ENCODE data around the gene ASH1L.
"Not testable (repeated sequence)": the region's sequence is repeated elsewhere in the genome, so short reads cannot be mapped to it uniquely, and the experiment has no call there.

ASH1L gene

GRCh38 chr1:155499263-155499662, 63.3 kb downstream of the ASH1L start:
- H3K36me3 ChIP-seq (ENCODE audit: control insufficient read depth in 1 of 2, insufficient read depth in 2 of 2, low read length in 2 of 2), result no peaks in the 10 kb centered on the region

GRCh38 chr1:155493595-155493994, 69.0 kb downstream of the ASH1L start:
- H3K4me1 ChIP-seq (ENCODE audit: control insufficient read depth in 1 of 2, insufficient read depth in 2 of 2, low read length in 2 of 2); H3K27me3 ChIP-seq (ENCODE audit: control insufficient read depth in 1 of 2, insufficient read depth in 2 of 2, low read length in 2 of 2): not testable (repeated sequence)

More at GRCh38 chr1:155499263-155499662, 63.3 kb downstream of the ASH1L start:
- H3K27me3 ChIP-seq (ENCODE audit: control insufficient read depth in 1 of 2, insufficient read depth in 2 of 2, low read length in 2 of 2), result no peaks in the 10 kb centered on the region
- no peak overlapping the region for H3K4me3 ChIP-seq (ENCODE audit: low read depth in 1 of 2, low read length in 2 of 2)
- H3K9ac ChIP-seq (ENCODE audit: low read depth in 1 of 2, low read length in 2 of 2), result no peak overlapping the region
- peaks cover 12 to 13% of the 10 kb centered on the region in 2 donors for H3K4me1 ChIP-seq (ENCODE audit: control insufficient read depth in 1 of 2, insufficient read depth in 2 of 2, low read length in 2 of 2)
- H3K27ac ChIP-seq (ENCODE audit: low read depth, low read length), result no peak overlapping the region
- no peaks in the 10 kb centered on the region for H3K9me3 ChIP-seq (ENCODE audit: control insufficient read depth in 1 of 2, low read length in 2 of 2)

GRCh38 chr1:155488419-155488818, 74.2 kb downstream of the ASH1L start:
- not testable (repeated sequence) for H3K9ac ChIP-seq (ENCODE audit: low read depth in 1 of 2, low read length in 2 of 2); H3K4me3 ChIP-seq (ENCODE audit: low read depth in 1 of 2, low read length in 2 of 2); H3K27ac ChIP-seq (ENCODE audit: low read depth, low read length); H3K27me3 ChIP-seq (ENCODE audit: control insufficient read depth in 1 of 2, insufficient read depth in 2 of 2, low read length in 2 of 2); H3K9me3 ChIP-seq (ENCODE audit: control insufficient read depth in 1 of 2, low read length in 2 of 2); H3K36me3 ChIP-seq (ENCODE audit: control insufficient read depth in 1 of 2, insufficient read depth in 2 of 2, low read length in 2 of 2); H3K4me1 ChIP-seq (ENCODE audit: control insufficient read depth in 1 of 2, insufficient read depth in 2 of 2, low read length in 2 of 2)

More at GRCh38 chr1:155493595-155493994, 69.0 kb downstream of the ASH1L start:
- not testable (repeated sequence) for H3K27ac ChIP-seq (ENCODE audit: low read depth, low read length); H3K4me3 ChIP-seq (ENCODE audit: low read depth in 1 of 2, low read length in 2 of 2); H3K9ac ChIP-seq (ENCODE audit: low read depth in 1 of 2, low read length in 2 of 2); H3K36me3 ChIP-seq (ENCODE audit: control insufficient read depth in 1 of 2, insufficient read depth in 2 of 2, low read length in 2 of 2); H3K9me3 ChIP-seq (ENCODE audit: control insufficient read depth in 1 of 2, low read length in 2 of 2)

- H3K9ac ChIP-seq (ENCODE audit: low read depth in 1 of 2, low read length in 2 of 2), result no peak overlapping the region
- H3K27ac ChIP-seq (ENCODE audit: low read depth, low read length), result no peak overlapping the region
- H3K4me3 ChIP-seq (ENCODE audit: low read depth in 1 of 2, low read length in 2 of 2), result no peak overlapping the region
- H3K9me3 ChIP-seq (ENCODE audit: control insufficient read depth in 1 of 2, low read length in 2 of 2), result no peaks in the 10 kb centered on the region
- no peaks in the 10 kb centered on the region for H3K36me3 ChIP-seq (ENCODE audit: control insufficient read depth in 1 of 2, insufficient read depth in 2 of 2, low read length in 2 of 2)
- H3K4me1 ChIP-seq (ENCODE audit: control insufficient read depth in 1 of 2, insufficient read depth in 2 of 2, low read length in 2 of 2), result no peaks in the 10 kb centered on the region
- H3K27me3 ChIP-seq (ENCODE audit: control insufficient read depth in 1 of 2, insufficient read depth in 2 of 2, low read length in 2 of 2), result no peaks in the 10 kb centered on the region
These were observed 75.1 kb downstream of the ASH1L start for GRCh38 chr1:155487541-155487940.

GRCh38 chr1:155486952-155487351, 75.7 kb downstream of the ASH1L start:
- H3K9me3 ChIP-seq (ENCODE audit: control insufficient read depth in 1 of 2, low read length in 2 of 2); H3K9ac ChIP-seq (ENCODE audit: low read depth in 1 of 2, low read length in 2 of 2); H3K27me3 ChIP-seq (ENCODE audit: control insufficient read depth in 1 of 2, insufficient read depth in 2 of 2, low read length in 2 of 2); H3K27ac ChIP-seq (ENCODE audit: low read depth, low read length); H3K4me3 ChIP-seq (ENCODE audit: low read depth in 1 of 2, low read length in 2 of 2); H3K4me1 ChIP-seq (ENCODE audit: control insufficient read depth in 1 of 2, insufficient read depth in 2 of 2, low read length in 2 of 2); H3K36me3 ChIP-seq (ENCODE audit: control insufficient read depth in 1 of 2, insufficient read depth in 2 of 2, low read length in 2 of 2): not testable (repeated sequence)

GRCh38 chr1:155485945-155486344, 76.7 kb downstream of the ASH1L start:
- Histone ChIP-seq H3K36me3 (ENCODE audit: control insufficient read depth in 1 of 2, insufficient read depth in 2 of 2, low read length in 2 of 2) (peaks cover 11 to 13% of the 10 kb centered on the region in 2 donors), H3K9ac (ENCODE audit: low read depth in 1 of 2, low read length in 2 of 2) (no peak overlapping the region), H3K9me3 (ENCODE audit: control insufficient read depth in 1 of 2, low read length in 2 of 2) (no peaks in the 10 kb centered on the region), H3K27ac (ENCODE audit: low read depth, low read length) (no peak overlapping the region), H3K4me1 (ENCODE audit: control insufficient read depth in 1 of 2, insufficient read depth in 2 of 2, low read length in 2 of 2) (no peaks in the 10 kb centered on the region), H3K27me3 (ENCODE audit: control insufficient read depth in 1 of 2, insufficient read depth in 2 of 2, low read length in 2 of 2) (no peaks in the 10 kb centered on the region), H3K4me3 (ENCODE audit: low read depth in 1 of 2, low read length in 2 of 2) (no peak overlapping the region)

- Histone ChIP-seq H3K9me3 (ENCODE audit: control insufficient read depth in 1 of 2, low read length in 2 of 2) (no peaks in the 10 kb centered on the region), H3K27ac (ENCODE audit: low read depth, low read length) (no peak overlapping the region), H3K9ac (ENCODE audit: low read depth in 1 of 2, low read length in 2 of 2) (no peak overlapping the region), H3K36me3 (ENCODE audit: control insufficient read depth in 1 of 2, insufficient read depth in 2 of 2, low read length in 2 of 2) (peaks cover 18 to 21% of the 10 kb centered on the region in 2 donors), H3K27me3 (ENCODE audit: control insufficient read depth in 1 of 2, insufficient read depth in 2 of 2, low read length in 2 of 2) (no peaks in the 10 kb centered on the region), H3K4me1 (ENCODE audit: control insufficient read depth in 1 of 2, insufficient read depth in 2 of 2, low read length in 2 of 2) (no peaks in the 10 kb centered on the region), H3K4me3 (ENCODE audit: low read depth in 1 of 2, low read length in 2 of 2) (no peak overlapping the region)
These were observed 77.4 kb downstream of the ASH1L start for GRCh38 chr1:155485222-155485621.

- H3K4me3 ChIP-seq (ENCODE audit: low read depth in 1 of 2, low read length in 2 of 2), result no peak overlapping the region
- no peak overlapping the region for H3K9ac ChIP-seq (ENCODE audit: low read depth in 1 of 2, low read length in 2 of 2)
- H3K4me1 ChIP-seq (ENCODE audit: control insufficient read depth in 1 of 2, insufficient read depth in 2 of 2, low read length in 2 of 2), result no peaks in the 10 kb centered on the region
- no peaks in the 10 kb centered on the region for H3K27me3 ChIP-seq (ENCODE audit: control insufficient read depth in 1 of 2, insufficient read depth in 2 of 2, low read length in 2 of 2)
- no peak overlapping the region for H3K27ac ChIP-seq (ENCODE audit: low read depth, low read length)
- H3K36me3 ChIP-seq (ENCODE audit: control insufficient read depth in 1 of 2, insufficient read depth in 2 of 2, low read length in 2 of 2), result peaks cover 24 to 45% of the 10 kb centered on the region in 2 donors
- no peaks in the 10 kb centered on the region for H3K9me3 ChIP-seq (ENCODE audit: control insufficient read depth in 1 of 2, low read length in 2 of 2)
These were observed 80.8 kb downstream of the ASH1L start for GRCh38 chr1:155481741-155482241.

GRCh38 chr1:155479205-155479604, 83.4 kb downstream of the ASH1L start:
- no peak overlapping the region for H3K4me3 ChIP-seq (ENCODE audit: low read depth in 1 of 2, low read length in 2 of 2)
- no peak overlapping the region for H3K27ac ChIP-seq (ENCODE audit: low read depth, low read length)
- H3K9me3 ChIP-seq (ENCODE audit: control insufficient read depth in 1 of 2, low read length in 2 of 2), result no peaks in the 10 kb centered on the region
- H3K36me3 ChIP-seq (ENCODE audit: control insufficient read depth in 1 of 2, insufficient read depth in 2 of 2, low read length in 2 of 2), result peaks cover 24 to 45% of the 10 kb centered on the region in 2 donors
- no peaks in the 10 kb centered on the region for H3K27me3 ChIP-seq (ENCODE audit: control insufficient read depth in 1 of 2, insufficient read depth in 2 of 2, low read length in 2 of 2)
- no peak overlapping the region for H3K9ac ChIP-seq (ENCODE audit: low read depth in 1 of 2, low read length in 2 of 2)
- H3K4me1 ChIP-seq (ENCODE audit: control insufficient read depth in 1 of 2, insufficient read depth in 2 of 2, low read length in 2 of 2), result no peaks in the 10 kb centered on the region

GRCh38 chr1:155478270-155478852, 84.2 kb downstream of the ASH1L start:
- Histone ChIP-seq H3K9me3 (ENCODE audit: control insufficient read depth in 1 of 2, low read length in 2 of 2) (no peaks in the 10 kb centered on the region), H3K9ac (ENCODE audit: low read depth in 1 of 2, low read length in 2 of 2) (no peak overlapping the region), H3K4me1 (ENCODE audit: control insufficient read depth in 1 of 2, insufficient read depth in 2 of 2, low read length in 2 of 2) (no peaks in the 10 kb centered on the region), H3K36me3 (ENCODE audit: control insufficient read depth in 1 of 2, insufficient read depth in 2 of 2, low read length in 2 of 2) (peaks cover 24 to 45% of the 10 kb centered on the region in 2 donors), H3K27ac (ENCODE audit: low read depth, low read length) (no peak overlapping the region), H3K4me3 (ENCODE audit: low read depth in 1 of 2, low read length in 2 of 2) (no peak overlapping the region), H3K27me3 (ENCODE audit: control insufficient read depth in 1 of 2, insufficient read depth in 2 of 2, low read length in 2 of 2) (no peaks in the 10 kb centered on the region)
